RWPE1 (cell line): ENCODE measurements around the gene SSX2IP.

Experiments used
- CTCF ChIA-PET: fragments of 350-600 bp; sonication (Branson Sonifier 250); formaldehyde crosslinking; extraction: SDS; loops from one replicate; lab custom pipeline; 2021; lab: Yijun Ruan, JAX
- POLR2A ChIA-PET: fragments of 400-600 bp; formaldehyde crosslinking; extraction: SDS; loops from one replicate; lab custom pipeline; 2020; ENCODE audit warnings: antibody characterized with exemption; ENCODE audit not compliant: low non-redundant PET; lab: Yijun Ruan, JAX
- DNase-seq: peaks from one replicate; pipeline ENCODE4 v3.0.0; 2012; ENCODE audit warnings: low spot score
- H3K27ac ChIP-seq: fragments of 450-650 bp; 2 replicates; pipeline ENCODE4 v1.5.1; 2017
- TF ChIP-seq, protein P1 (sequence below): fragments of 450-650 bp; conservative IDR thresholded peaks from 2 replicates; pipeline ENCODE4 v1.5.1; 2017; ENCODE audit warnings: low read depth, mild to moderate bottlenecking

SSX2IP gene

DNA sequence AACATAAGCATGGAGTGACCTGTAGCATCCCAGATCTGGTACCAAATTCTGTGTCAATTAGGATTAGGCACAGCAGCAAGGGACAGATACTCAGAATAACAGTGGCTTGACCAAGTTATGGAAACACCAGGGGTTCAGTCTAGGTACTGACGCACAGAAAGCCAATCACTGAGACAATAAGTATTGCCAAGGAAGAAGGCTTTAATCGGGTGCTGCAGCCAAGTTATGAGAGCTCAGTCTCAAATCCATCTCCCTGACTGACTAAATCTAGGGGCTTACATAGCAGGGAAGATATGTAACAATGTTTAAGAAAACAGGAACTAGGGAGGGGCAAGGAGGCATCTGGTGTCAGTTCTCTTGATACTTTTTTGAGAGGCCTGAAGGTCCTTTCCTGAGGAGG lies 76.4 kb downstream of the SSX2IP start:
- ChIA-PET CTCF (interaction anchor here (0.6 kb wide), 1 partner anchor 649 kb away, joined by 3 read pairs; no protein-coding TSS in a partner anchor), POLR2A (no interaction called here)
- TF ChIP-seq, protein P1, sequence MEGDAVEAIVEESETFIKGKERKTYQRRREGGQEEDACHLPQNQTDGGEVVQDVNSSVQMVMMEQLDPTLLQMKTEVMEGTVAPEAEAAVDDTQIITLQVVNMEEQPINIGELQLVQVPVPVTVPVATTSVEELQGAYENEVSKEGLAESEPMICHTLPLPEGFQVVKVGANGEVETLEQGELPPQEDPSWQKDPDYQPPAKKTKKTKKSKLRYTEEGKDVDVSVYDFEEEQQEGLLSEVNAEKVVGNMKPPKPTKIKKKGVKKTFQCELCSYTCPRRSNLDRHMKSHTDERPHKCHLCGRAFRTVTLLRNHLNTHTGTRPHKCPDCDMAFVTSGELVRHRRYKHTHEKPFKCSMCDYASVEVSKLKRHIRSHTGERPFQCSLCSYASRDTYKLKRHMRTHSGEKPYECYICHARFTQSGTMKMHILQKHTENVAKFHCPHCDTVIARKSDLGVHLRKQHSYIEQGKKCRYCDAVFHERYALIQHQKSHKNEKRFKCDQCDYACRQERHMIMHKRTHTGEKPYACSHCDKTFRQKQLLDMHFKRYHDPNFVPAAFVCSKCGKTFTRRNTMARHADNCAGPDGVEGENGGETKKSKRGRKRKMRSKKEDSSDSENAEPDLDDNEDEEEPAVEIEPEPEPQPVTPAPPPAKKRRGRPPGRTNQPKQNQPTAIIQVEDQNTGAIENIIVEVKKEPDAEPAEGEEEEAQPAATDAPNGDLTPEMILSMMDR, result no peak
- DNase-seq, result no peak
- H3K27ac ChIP-seq, result no peak overlapping the region

DNA sequence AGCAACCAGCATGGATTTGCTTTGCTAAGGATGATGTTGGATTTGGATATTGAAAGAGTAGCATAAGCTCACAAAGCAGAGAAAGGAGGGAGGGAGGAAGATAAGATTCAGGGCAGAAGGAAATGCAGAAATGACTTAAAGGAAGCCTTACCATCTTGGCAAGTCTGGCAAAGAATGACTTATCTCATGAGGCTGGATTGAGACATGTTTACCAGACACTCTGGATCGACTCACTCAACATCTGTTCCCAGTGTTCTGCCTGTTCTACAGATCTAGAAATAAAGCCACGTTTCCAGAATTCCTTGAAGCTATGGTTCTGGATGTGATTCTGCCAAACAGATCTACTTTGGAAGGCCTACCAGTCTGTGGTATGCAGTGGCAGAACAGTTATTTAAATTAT lies 77.2 kb downstream of the SSX2IP start:
- ChIA-PET CTCF (interaction anchor here (0.6 kb wide), 1 partner anchor 8 kb away, joined by 3 read pairs; no protein-coding TSS in a partner anchor), POLR2A (no interaction called here)
- TF ChIP-seq, protein P1, result no peak
- no peak for DNase-seq
- no peak overlapping the region for H3K27ac ChIP-seq

DNA sequence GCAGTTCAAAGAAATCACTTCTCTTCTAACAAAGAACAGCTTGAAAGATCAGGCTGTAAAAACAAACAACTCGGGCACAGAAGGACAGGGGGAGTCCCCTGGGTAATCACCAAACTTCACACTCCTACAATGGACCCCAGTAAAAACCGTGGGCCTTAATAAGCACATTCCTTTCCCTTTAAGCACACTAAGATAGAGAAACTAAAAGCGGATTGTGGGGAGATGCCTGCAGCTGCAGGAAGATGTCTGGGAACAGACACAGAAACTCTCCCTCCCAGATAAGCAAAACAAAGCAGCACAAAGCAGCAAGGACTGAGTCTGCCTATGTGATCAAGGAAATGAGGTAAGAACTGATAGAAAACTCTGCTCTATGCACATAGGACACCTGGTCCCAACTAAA lies 78.5 kb downstream of the SSX2IP start:
- TF ChIP-seq, protein P1, result no peak
- ChIA-PET POLR2A (no interaction called here), CTCF (interaction anchor here (0.6 kb wide), 2 partner anchors 102 to 333 kb away, joined by 3 to 4 read pairs; no protein-coding TSS in a partner anchor)
- no peak overlapping the region for H3K27ac ChIP-seq
- DNase-seq, result no peak

DNA sequence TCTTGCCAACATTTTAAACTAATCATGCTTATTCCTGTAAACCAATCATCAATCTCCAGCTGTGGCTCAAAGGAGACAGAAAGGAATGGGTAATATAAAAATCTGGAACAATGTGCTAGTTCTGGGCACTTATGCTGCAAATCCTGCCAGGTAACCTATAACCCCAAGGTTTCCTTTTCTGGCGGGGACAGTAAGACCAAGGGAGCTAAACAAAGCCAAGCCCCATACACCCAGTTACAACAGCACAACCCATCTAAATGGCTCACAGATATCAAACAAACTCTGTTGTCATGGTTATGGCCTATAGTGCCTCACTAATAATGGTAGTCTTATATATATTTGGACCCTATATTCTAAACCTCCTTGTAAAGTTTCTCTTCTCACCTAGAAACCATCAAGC lies 79.2 kb downstream of the SSX2IP start:
- no peak for DNase-seq
- TF ChIP-seq, protein P1, result no peak
- H3K27ac ChIP-seq, result no peak overlapping the region
- ChIA-PET CTCF (interaction anchor here (0.6 kb wide), 2 partner anchors 101 to 321 kb away, joined by 3 to 4 read pairs; no protein-coding TSS in a partner anchor), POLR2A (interaction anchor here (1.0 kb wide), 1 partner anchor 105 kb away, joined by 3 read pairs; the partner anchor contains the start of gene SPATA1)

DNA sequence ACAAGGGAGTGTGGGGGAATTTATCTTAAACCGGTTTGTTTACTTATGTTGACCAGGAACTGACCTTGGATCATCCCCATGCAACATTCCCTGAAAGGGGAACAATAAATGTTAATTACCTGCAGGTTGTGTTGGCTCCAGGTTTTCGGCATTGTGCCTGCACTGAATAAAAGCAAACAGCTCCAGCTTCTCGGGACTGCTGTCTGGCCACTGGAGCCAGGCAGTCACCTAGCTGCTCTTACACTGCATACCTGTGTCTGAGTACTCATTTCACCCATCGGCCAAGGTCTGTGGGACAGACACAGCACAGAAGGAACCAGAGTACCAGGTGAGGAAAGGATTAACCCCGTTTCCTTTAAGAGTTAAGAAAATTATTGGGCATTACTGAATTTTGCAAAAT lies 83.3 kb downstream of the SSX2IP start:
- DNase-seq, result no peak
- TF ChIP-seq, protein P1, result no peak
- no peak overlapping the region for H3K27ac ChIP-seq
- POLR2A ChIA-PET, result no interaction called here
- CTCF ChIA-PET, result interaction anchor here (0.7 to 1.0 kb wide), 2 partner anchors 147 to 466 kb away, joined by 4 read pairs; no protein-coding TSS in a partner anchor

DNA sequence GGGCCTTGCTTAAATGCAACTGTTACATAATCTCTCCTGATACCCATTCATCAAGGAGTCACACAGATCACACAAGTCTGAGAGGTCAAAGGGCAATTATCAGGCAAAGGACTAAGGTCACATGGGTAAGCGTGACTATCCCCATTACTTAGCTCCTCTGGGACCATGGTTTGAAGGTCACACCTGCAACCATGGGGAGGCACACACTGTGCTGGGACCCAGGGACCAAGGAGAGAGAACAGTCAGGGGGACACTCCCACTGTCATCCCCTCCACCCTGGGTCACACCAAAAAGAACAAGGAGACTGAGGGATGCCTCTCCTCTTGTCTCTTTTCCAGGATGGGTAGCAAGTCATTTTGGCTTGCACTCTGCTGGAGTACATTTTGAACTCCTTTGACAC lies 85.1 kb downstream of the SSX2IP start:
- ChIA-PET POLR2A (no interaction called here), CTCF (interaction anchor here (0.6 to 0.9 kb wide), 2 partner anchors 20 to 149 kb away, joined by 3 read pairs; no protein-coding TSS in a partner anchor)
- DNase-seq, result no peak
- TF ChIP-seq, protein P1, result no peak
- no peak overlapping the region for H3K27ac ChIP-seq
